Endothelial cell of umbilical vein (primary cell): ENCODE measurements around the gene SYT6.

ENCODE experiments used
- CTCF ChIP-seq, 2 donors: IDR thresholded peaks; 1 replicate in 1 of 2; 2 replicates in 1 of 2; pipeline ENCODE4 v1.5.1; 2011; ENCODE audit warnings: low read length in 2 of 2, mild to moderate bottlenecking in 2 of 2, moderate library complexity in 2 of 2, control low read depth in 1 of 2, inconsistent platforms in 1 of 2, low read depth in 1 of 2; ENCODE audit not compliant: insufficient read depth in 1 of 2; ENCODE audit errors: extremely low read depth in 1 of 2
- EZH2 ChIP-seq: IDR thresholded peaks from 2 replicates; pipeline ENCODE4 v1.6.1; 2012; ENCODE audit warnings: borderline replicate concordance, low read depth, mild to moderate bottlenecking, moderate library complexity, low read length, inconsistent platforms; ENCODE audit not compliant: severe bottlenecking
- MYC ChIP-seq: IDR thresholded peaks from one replicate; pipeline ENCODE4 v1.6.1; 2011; ENCODE audit warnings: mild to moderate bottlenecking, low read depth, low read length
- POLR2AphosphoS5 ChIP-seq: IDR thresholded peaks from 2 replicates; pipeline ENCODE4 v1.6.1; 2012; ENCODE audit warnings: low read depth, mild to moderate bottlenecking, control low read depth, low read length, moderate library complexity; ENCODE audit not compliant: insufficient read depth

GRCh38 chr1:114097109-114097508 is 56.6 kb downstream of the SYT6 start:
- TF ChIP-seq POLR2AphosphoS5 (no peak), CTCF (IDR thresholded peaks at IDR 0.05; ENCODE audit: extremely low read depth in 1 of 2, insufficient read depth in 1 of 2, low read depth in 1 of 2, low read length in 2 of 2) (no peak), MYC (no peak), EZH2 (no peak)
